GM12801 (cell line): ENCODE measurements around the gene SETD5.

Experiments used
- CTCF ChIP-seq: IDR thresholded peaks from one replicate; pipeline ENCODE4 v1.5.1; 2011; ENCODE audit warnings: control low read depth; ENCODE audit not compliant: insufficient read length; ENCODE audit errors: extremely low read depth

SETD5 gene

GRCh38 chr3:9392041-9392440 is 5.4 kb upstream of the SETD5 start:
- TF ChIP-seq CTCF, result no peak

- TF ChIP-seq CTCF, result no peak
Observed at GRCh38 chr3:9395570-9396300, 1.7 kb upstream of the SETD5 start.

- no peak for TF ChIP-seq CTCF
Observed at GRCh38 chr3:9396301-9396631, 1.1 kb upstream of the SETD5 start.

GRCh38 chr3:9396632-9397331 is 633 bp upstream of the SETD5 start:
- TF ChIP-seq CTCF, result no peak

- no peak for TF ChIP-seq CTCF
Observed at GRCh38 chr3:9397906-9398699, 688 bp downstream of the SETD5 start.

GRCh38 chr3:9398700-9399336 is 1.4 kb downstream of the SETD5 start:
- TF ChIP-seq CTCF, result no peak

GRCh38 chr3:9399337-9399703 is 1.9 kb downstream of the SETD5 start:
- no peak for TF ChIP-seq CTCF
